ENCODE data around the gene FOLR2.

The FOLR2 gene

DNA sequence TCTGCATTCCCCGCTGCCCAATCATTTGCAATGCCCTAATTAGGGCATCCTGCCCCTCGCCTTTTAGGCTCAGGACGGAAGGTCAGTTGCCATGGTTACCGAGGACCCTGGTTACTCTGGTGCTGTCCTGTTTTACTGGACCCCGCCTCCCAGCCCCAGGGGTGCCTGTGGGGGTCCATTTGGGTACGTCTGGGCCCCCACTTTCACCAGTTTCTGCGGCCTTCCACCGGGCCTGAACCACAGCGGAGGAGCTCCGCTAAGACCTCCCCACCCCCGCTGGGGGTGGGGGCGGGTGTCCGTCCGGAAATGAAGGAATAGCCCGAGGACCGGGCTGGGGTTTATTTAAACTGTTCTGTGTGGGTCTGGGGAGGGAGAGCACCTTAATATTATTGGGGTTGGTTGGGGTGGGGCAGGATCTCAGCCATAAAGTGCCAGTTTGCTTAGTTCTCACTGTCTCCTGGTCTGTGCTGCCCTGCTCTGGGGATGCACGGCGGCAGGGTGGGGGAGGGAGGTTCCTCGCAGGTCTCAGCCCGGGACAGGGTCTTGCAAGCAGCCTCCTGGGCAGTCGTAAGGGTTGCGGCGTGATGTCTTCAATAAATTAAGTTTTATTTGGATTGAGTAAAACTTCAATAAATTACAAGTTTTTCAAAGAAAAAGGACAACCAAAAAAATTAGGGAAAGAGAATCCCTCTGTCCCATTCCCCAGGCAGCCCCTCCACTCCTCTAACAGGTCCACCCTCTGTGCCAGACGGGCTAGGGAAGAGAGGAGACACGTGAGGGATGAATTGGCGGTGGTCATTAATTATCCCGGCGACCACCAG, 22.1 kb downstream of the FOLR2 start:
- H3K79me2 ChIP-seq (ENCODE audit: insufficient read depth, low read length): no peaks in the 10 kb centered on the region
- H3K4me1 ChIP-seq (ENCODE audit: insufficient read depth, low read length, severe bottlenecking): no peaks in the 10 kb centered on the region
- no peak overlapping the region for H3K27ac ChIP-seq (ENCODE audit: low read depth, low read length, poor library complexity, severe bottlenecking)
- H3K36me3 ChIP-seq (ENCODE audit: insufficient read depth, low read length): peaks cover 50% of the 10 kb centered on the region
- H3K4me2 ChIP-seq (ENCODE audit: low read length): no peak overlapping the region
- H3F3A ChIP-seq (ENCODE audit: insufficient read depth, low read length): no peaks in the 10 kb centered on the region
- no peak overlapping the region for H2AFZ ChIP-seq (ENCODE audit: low read length)
- H4K20me1 ChIP-seq (ENCODE audit: insufficient read depth, low read length): no peaks in the 10 kb centered on the region
- TF ChIP-seq, protein P1, sequence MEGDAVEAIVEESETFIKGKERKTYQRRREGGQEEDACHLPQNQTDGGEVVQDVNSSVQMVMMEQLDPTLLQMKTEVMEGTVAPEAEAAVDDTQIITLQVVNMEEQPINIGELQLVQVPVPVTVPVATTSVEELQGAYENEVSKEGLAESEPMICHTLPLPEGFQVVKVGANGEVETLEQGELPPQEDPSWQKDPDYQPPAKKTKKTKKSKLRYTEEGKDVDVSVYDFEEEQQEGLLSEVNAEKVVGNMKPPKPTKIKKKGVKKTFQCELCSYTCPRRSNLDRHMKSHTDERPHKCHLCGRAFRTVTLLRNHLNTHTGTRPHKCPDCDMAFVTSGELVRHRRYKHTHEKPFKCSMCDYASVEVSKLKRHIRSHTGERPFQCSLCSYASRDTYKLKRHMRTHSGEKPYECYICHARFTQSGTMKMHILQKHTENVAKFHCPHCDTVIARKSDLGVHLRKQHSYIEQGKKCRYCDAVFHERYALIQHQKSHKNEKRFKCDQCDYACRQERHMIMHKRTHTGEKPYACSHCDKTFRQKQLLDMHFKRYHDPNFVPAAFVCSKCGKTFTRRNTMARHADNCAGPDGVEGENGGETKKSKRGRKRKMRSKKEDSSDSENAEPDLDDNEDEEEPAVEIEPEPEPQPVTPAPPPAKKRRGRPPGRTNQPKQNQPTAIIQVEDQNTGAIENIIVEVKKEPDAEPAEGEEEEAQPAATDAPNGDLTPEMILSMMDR (IDR thresholded peaks at IDR 0.05; ENCODE audit: low read length): no peak
- no peak for TF ChIP-seq EZH2 (IDR thresholded peaks at IDR 0.05; ENCODE audit: borderline replicate concordance, low read length)
- H3K4me3 ChIP-seq (ENCODE audit: low read depth, low read length, poor library complexity, severe bottlenecking): no peak overlapping the region
- no peaks in the 10 kb centered on the region for H3K9me3 ChIP-seq (ENCODE audit: low read length)
- H3K9ac ChIP-seq (ENCODE audit: low read length): no peak overlapping the region
- no peaks in the 10 kb centered on the region for H3K27me3 ChIP-seq (ENCODE audit: insufficient read depth, low read length)
- H3K9me2 ChIP-seq (ENCODE audit: low read depth, low read length): no peaks in the 10 kb centered on the region

DNA sequence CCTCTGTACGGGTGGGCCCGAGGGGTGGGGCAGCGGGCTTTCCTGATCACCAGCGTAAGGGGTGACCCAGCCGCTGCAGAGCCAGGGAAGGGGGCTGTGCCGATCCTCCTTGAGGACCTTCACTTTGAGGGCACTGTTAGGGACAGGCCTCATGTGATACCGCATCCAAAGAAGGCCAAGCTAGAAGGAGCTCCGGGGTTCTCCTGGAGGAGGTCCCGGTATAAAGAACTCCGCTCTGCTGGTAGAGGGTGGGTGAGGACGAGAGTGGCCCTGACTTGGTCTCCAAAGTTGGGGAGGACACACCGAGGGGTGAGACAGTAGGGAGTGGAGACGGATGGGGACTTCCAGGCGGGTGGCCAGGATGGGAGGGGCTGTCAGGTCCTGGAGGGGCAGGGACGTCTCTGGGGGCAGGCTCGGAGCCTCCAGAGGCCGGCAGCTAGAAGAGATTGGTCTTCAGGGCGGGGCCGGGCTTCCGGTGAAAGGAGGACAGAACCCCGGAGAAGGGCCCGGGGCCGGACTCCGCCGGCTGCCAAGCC, 22.8 kb downstream of the FOLR2 start:
- Histone ChIP-seq H3K27me3 (ENCODE audit: insufficient read depth, low read length) (no peaks in the 10 kb centered on the region), H3K27ac (ENCODE audit: low read depth, low read length, poor library complexity, severe bottlenecking) (no peak overlapping the region), H3K9me3 (ENCODE audit: low read length) (no peaks in the 10 kb centered on the region), H3K4me1 (ENCODE audit: insufficient read depth, low read length, severe bottlenecking) (no peaks in the 10 kb centered on the region), H3K36me3 (ENCODE audit: insufficient read depth, low read length) (peaks cover 44% of the 10 kb centered on the region), H4K20me1 (ENCODE audit: insufficient read depth, low read length) (no peaks in the 10 kb centered on the region), H3K4me2 (ENCODE audit: low read length) (no peak overlapping the region), H3K79me2 (ENCODE audit: insufficient read depth, low read length) (no peaks in the 10 kb centered on the region), H3K9me2 (ENCODE audit: low read depth, low read length) (no peaks in the 10 kb centered on the region), H2AFZ (ENCODE audit: low read length) (no peak overlapping the region), H3K9ac (ENCODE audit: low read length) (no peak overlapping the region), H3K4me3 (ENCODE audit: low read depth, low read length, poor library complexity, severe bottlenecking) (no peak overlapping the region), H3F3A (ENCODE audit: insufficient read depth, low read length) (no peaks in the 10 kb centered on the region)
- TF ChIP-seq, protein P1 (IDR thresholded peaks at IDR 0.05; ENCODE audit: low read length): no peak
- TF ChIP-seq EZH2 (IDR thresholded peaks at IDR 0.05; ENCODE audit: borderline replicate concordance, low read length): no peak

DNA sequence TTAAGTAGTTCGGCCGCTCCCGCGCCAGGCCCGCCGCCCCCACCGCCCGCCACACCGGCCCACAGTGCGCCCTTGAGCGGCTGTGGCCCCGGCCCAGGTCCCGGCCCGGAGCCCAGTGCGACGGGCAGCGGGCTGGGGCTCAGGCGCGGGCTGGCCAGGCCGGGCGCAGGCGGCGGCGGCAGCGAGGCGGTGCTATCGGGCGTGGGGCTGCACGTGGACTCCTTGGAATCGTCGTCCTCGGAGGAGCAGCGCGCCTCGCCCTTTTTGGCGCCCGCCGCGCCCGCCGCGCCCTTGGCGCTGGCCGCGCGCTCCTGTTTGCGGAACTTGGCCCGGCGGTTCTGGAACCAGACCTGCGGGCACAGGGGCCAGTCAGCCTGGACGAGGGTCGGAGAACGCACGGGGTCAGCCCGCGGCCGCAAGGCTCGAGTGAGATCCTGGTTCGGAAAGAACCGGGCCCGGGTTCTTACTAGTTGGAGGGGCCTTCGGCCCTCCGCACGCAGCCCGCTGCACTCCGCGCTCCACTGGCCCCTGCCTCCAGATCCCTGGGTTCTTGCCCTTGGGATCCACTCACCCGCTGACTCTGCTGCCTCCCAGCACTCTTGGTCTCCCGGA, 23.4 kb downstream of the FOLR2 start:
- Histone ChIP-seq H3K9me2 (ENCODE audit: low read depth, low read length) (no peaks in the 10 kb centered on the region), H2AFZ (ENCODE audit: low read length) (no peak overlapping the region), H3F3A (ENCODE audit: insufficient read depth, low read length) (no peaks in the 10 kb centered on the region), H3K9me3 (ENCODE audit: low read length) (no peaks in the 10 kb centered on the region), H3K27ac (ENCODE audit: low read depth, low read length, poor library complexity, severe bottlenecking) (no peak overlapping the region), H3K4me3 (ENCODE audit: low read depth, low read length, poor library complexity, severe bottlenecking) (no peak overlapping the region), H3K36me3 (ENCODE audit: insufficient read depth, low read length) (peaks cover 38% of the 10 kb centered on the region), H4K20me1 (ENCODE audit: insufficient read depth, low read length) (no peaks in the 10 kb centered on the region), H3K4me1 (ENCODE audit: insufficient read depth, low read length, severe bottlenecking) (no peaks in the 10 kb centered on the region), H3K79me2 (ENCODE audit: insufficient read depth, low read length) (no peaks in the 10 kb centered on the region), H3K4me2 (ENCODE audit: low read length) (no peak overlapping the region), H3K27me3 (ENCODE audit: insufficient read depth, low read length) (no peaks in the 10 kb centered on the region), H3K9ac (ENCODE audit: low read length) (no peak overlapping the region)
- TF ChIP-seq EZH2 (IDR thresholded peaks at IDR 0.05; ENCODE audit: borderline replicate concordance, low read length): no peak
- TF ChIP-seq, protein P1 (IDR thresholded peaks at IDR 0.05; ENCODE audit: low read length): no peak

All from OCI-LY1 (cell line).